ENCODE measurements around the gene MRTFB. TPM values are rescaled to one million over a fixed set of nuclear protein-coding genes. Genes with fewer than 3 reads are reported as not detected.

The MRTFB gene
- total and polyA plus RNA-seq, 2 of the 13 experiments (the other 11 are each of a cell fraction or from before 2014, with no cell fraction given), result 11.4 to 14.0 TPM

- TF ChIP-seq FOXO4 (CRISPR knock-in tag; conservative IDR thresholded peaks at IDR 0.05), result no peak
- no peak for TF ChIP-seq ARNT (IDR thresholded peaks at IDR 0.05)
- no peak for TF ChIP-seq RFX1 (IDR thresholded peaks at IDR 0.05)
- TF ChIP-seq ZSCAN22 (CRISPR knock-in tag; IDR thresholded peaks at IDR 0.05), result no peak
- TF ChIP-seq XBP1 (CRISPR knock-in tag; IDR thresholded peaks at IDR 0.05), result no peak
- TF ChIP-seq ZSCAN29 (CRISPR knock-in tag; conservative IDR thresholded peaks at IDR 0.05), result 0 out of 2 replicates have a peak, but pooled peaks have one; percentile 12
- TF ChIP-seq ZBTB42 (CRISPR knock-in tag; IDR thresholded peaks at IDR 0.05), result no peak
- no peak for TF ChIP-seq KAT2B (IDR thresholded peaks at IDR 0.05; ENCODE audit: borderline replicate concordance, low read depth, low read length)
- peak; percentile 52 for TF ChIP-seq AGO1 (IDR thresholded peaks at IDR 0.05; ENCODE audit: low read depth, low read length, poor library complexity, severe bottlenecking)
- TF ChIP-seq SMYD3 (CRISPR knock-in tag; IDR thresholded peaks at IDR 0.05), result no peak
- TF ChIP-seq, protein P1, sequence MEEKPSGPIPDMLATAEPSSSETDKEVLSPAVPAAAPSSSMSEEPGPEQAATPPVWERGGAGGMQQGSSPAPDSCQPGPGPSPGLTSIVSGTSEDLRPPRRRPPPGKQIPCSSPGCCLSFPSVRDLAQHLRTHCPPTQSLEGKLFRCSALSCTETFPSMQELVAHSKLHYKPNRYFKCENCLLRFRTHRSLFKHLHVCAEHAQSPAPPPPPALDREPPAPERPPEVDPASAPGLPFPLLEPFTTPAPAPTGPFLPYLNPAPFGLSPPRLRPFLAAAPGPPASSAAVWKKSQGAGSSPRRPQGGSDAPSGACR (CRISPR knock-in tag; IDR thresholded peaks at IDR 0.05), result no peak
- TF ChIP-seq MED1 (CRISPR knock-in tag; IDR thresholded peaks at IDR 0.05), result no peak
- no peak for TF ChIP-seq ZSCAN25 (CRISPR knock-in tag; IDR thresholded peaks at IDR 0.05)
- TF ChIP-seq BRD4 (CRISPR knock-in tag; IDR thresholded peaks at IDR 0.05), result no peak
- TF ChIP-seq, protein P2, sequence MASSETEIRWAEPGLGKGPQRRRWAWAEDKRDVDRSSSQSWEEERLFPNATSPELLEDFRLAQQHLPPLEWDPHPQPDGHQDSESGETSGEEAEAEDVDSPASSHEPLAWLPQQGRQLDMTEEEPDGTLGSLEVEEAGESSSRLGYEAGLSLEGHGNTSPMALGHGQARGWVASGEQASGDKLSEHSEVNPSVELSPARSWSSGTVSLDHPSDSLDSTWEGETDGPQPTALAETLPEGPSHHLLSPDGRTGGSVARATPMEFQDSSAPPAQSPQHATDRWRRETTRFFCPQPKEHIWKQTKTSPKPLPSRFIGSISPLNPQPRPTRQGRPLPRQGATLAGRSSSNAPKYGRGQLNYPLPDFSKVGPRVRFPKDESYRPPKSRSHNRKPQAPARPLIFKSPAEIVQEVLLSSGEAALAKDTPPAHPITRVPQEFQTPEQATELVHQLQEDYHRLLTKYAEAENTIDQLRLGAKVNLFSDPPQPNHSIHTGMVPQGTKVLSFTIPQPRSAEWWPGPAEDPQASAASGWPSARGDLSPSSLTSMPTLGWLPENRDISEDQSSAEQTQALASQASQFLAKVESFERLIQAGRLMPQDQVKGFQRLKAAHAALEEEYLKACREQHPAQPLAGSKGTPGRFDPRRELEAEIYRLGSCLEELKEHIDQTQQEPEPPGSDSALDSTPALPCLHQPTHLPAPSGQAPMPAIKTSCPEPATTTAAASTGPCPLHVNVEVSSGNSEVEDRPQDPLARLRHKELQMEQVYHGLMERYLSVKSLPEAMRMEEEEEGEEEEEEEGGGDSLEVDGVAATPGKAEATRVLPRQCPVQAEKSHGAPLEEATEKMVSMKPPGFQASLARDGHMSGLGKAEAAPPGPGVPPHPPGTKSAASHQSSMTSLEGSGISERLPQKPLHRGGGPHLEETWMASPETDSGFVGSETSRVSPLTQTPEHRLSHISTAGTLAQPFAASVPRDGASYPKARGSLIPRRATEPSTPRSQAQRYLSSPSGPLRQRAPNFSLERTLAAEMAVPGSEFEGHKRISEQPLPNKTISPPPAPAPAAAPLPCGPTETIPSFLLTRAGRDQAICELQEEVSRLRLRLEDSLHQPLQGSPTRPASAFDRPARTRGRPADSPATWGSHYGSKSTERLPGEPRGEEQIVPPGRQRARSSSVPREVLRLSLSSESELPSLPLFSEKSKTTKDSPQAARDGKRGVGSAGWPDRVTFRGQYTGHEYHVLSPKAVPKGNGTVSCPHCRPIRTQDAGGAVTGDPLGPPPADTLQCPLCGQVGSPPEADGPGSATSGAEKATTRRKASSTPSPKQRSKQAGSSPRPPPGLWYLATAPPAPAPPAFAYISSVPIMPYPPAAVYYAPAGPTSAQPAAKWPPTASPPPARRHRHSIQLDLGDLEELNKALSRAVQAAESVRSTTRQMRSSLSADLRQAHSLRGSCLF (CRISPR knock-in tag; IDR thresholded peaks at IDR 0.05; ENCODE audit: borderline replicate concordance), result 0 out of 2 replicates have a peak, but pooled peaks have one; percentile 54
- no peak for TF ChIP-seq GZF1 (CRISPR knock-in tag; IDR thresholded peaks at IDR 0.05)
- no peak for TF ChIP-seq MEIS2 (CRISPR knock-in tag; IDR thresholded peaks at IDR 0.05)
- no peak for TF ChIP-seq SP4 (CRISPR knock-in tag; IDR thresholded peaks at IDR 0.05)
- TF ChIP-seq SOX13 (IDR thresholded peaks at IDR 0.05), result no peak
- TF ChIP-seq SOX13 (CRISPR knock-in tag; conservative IDR thresholded peaks at IDR 0.05 in 1 of 2, IDR thresholded peaks at IDR 0.05 in 1 of 2), result no peak; a peak in 1 of 4 replicates
- 0 out of 2 replicates have a peak, but pooled peaks have one; percentile 34 for TF ChIP-seq ZNF724P (CRISPR knock-in tag; IDR thresholded peaks at IDR 0.05; ENCODE audit: borderline replicate concordance)
- TF ChIP-seq ZFY (CRISPR knock-in tag; IDR thresholded peaks at IDR 0.05), result peak; percentile 48; the same call in 1 of the 2 replicates
- no peak for TF ChIP-seq POLR2AphosphoS2 (IDR thresholded peaks at IDR 0.05; ENCODE audit: low read depth, low read length)
- 0 out of 2 replicates have a peak, but pooled peaks have one; percentile 45 for TF ChIP-seq ZNF776 (CRISPR knock-in tag; IDR thresholded peaks at IDR 0.05)
- no peak for TF ChIP-seq ZFYVE20 (CRISPR knock-in tag; IDR thresholded peaks at IDR 0.05; ENCODE audit: borderline replicate concordance, low read depth)
Observed at GRCh38 chr16:14307527-14308367, 236.6 kb downstream of the MRTFB start (continued).

Data from HepG2 (cell line).